ENCODE measurements around the gene MPRIP.

MPRIP gene

GRCh38 chr17:17165666-17166308 lies 123.5 kb downstream of the MPRIP start:
- no peak for DNase-seq (ENCODE audit: low read depth)

- no peak for DNase-seq (ENCODE audit: low read depth)
Observed at GRCh38 chr17:17166446-17166845, 124.2 kb downstream of the MPRIP start.

GRCh38 chr17:17167356-17167755 lies 125.1 kb downstream of the MPRIP start:
- DNase-seq (ENCODE audit: low read depth), result no peak

- DNase-seq (ENCODE audit: low read depth), result no peak
Observed at GRCh38 chr17:17167986-17168385, 125.7 kb downstream of the MPRIP start.

- DNase-seq (ENCODE audit: low read depth), result no peak
Observed at GRCh38 chr17:17168401-17168800, 126.1 kb downstream of the MPRIP start.

- no peak for DNase-seq (ENCODE audit: low read depth)
Observed at GRCh38 chr17:17169396-17169795, 127.1 kb downstream of the MPRIP start.

- no peak for DNase-seq (ENCODE audit: low read depth)
Observed at GRCh38 chr17:17170346-17170985, 128.2 kb downstream of the MPRIP start.

GRCh38 chr17:17171186-17171585 lies 128.9 kb downstream of the MPRIP start:
- DNase-seq (ENCODE audit: low read depth), result no peak

- DNase-seq (ENCODE audit: low read depth), result no peak
Observed at GRCh38 chr17:17172001-17172939, 130.0 kb downstream of the MPRIP start.

- no peak for DNase-seq (ENCODE audit: low read depth)
Observed at GRCh38 chr17:17172990-17173389, 130.7 kb downstream of the MPRIP start.

GRCh38 chr17:17173921-17174320 lies 131.7 kb downstream of the MPRIP start:
- no peak for DNase-seq (ENCODE audit: low read depth)

- DNase-seq (ENCODE audit: low read depth), result no peak
Observed at GRCh38 chr17:17175340-17175739, 133.1 kb downstream of the MPRIP start.

GRCh38 chr17:17175917-17176316 lies 133.7 kb downstream of the MPRIP start:
- DNase-seq (ENCODE audit: low read depth), result no peak

- DNase-seq (ENCODE audit: low read depth), result no peak
Observed at GRCh38 chr17:17176341-17176740, 134.1 kb downstream of the MPRIP start.

GRCh38 chr17:17177176-17177575 lies 134.9 kb downstream of the MPRIP start:
- DNase-seq (ENCODE audit: low read depth), result no peak

GRCh38 chr17:17179371-17179827 lies 137.1 kb downstream of the MPRIP start:
- DNase-seq (ENCODE audit: low read depth), result no peak

GRCh38 chr17:17180141-17180603 lies 137.9 kb downstream of the MPRIP start:
- DNase-seq (ENCODE audit: low read depth), result no peak

GRCh38 chr17:17180741-17181525 lies 138.7 kb downstream of the MPRIP start:
- DNase-seq (ENCODE audit: low read depth), result no peak

- DNase-seq (ENCODE audit: low read depth), result no peak
Observed at GRCh38 chr17:17181666-17182597, 139.7 kb downstream of the MPRIP start.

- DNase-seq (ENCODE audit: low read depth), result no peak
Observed at GRCh38 chr17:17182598-17183136, 140.4 kb downstream of the MPRIP start.

Data from HS-27A (cell line).